C4-2B (cell line): ENCODE measurements around the gene MSMP.

Experiments used
- CTCF ChIP-seq: fragments of 450-650 bp; conservative IDR thresholded peaks from 2 replicates; pipeline ENCODE4 v1.5.1; 2017; ENCODE audit warnings: mild to moderate bottlenecking
- ZFX ChIP-seq: fragments of 450-650 bp; IDR thresholded peaks from 2 replicates; pipeline ENCODE4 v1.6.1; 2017

GRCh38 chr9:35728041-35728971 lies 25.8 kb downstream of the MSMP start:
- TF ChIP-seq CTCF: no peak
- TF ChIP-seq ZFX: no peak
